HG02588 (cell line): ENCODE data around the gene CLDN22.
"Not testable (repeated sequence)": the region's sequence is repeated elsewhere in the genome, so short reads cannot be mapped to it uniquely, and the experiment has no call there.

Experiments used
- ATAC-seq: cut with Tn5 transposase; IDR thresholded peaks from one replicate; pipeline ENCODE4 v1.9.1; 2021; ENCODE audit warnings: mild to moderate bottlenecking, moderate library complexity; ENCODE audit not compliant: unreplicated experiment

The CLDN22 gene

GRCh38 chr4:183347566-183347965, 27.5 kb upstream of the CLDN22 start:
- ATAC-seq, result no peak

DNA sequence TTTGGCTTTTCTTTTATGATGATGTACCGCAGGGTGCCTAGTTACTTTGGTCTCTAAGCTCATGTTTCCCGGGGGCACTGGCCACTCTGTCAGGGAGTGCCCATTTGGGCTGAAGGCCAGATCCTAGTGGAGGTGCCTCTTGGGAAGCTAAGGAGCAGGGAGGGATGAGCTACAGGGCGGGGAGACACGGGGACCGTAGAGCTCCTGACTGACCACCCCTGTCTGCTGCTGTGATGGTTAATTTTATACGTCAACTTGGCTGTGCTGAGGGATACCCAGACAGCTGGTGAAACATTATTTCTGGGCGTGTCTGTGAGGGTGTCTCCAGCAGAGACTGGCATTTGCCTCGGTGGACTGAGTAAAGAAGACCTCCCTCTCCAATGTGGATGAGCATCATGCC, 27.1 kb upstream of the CLDN22 start:
- no peak for ATAC-seq

GRCh38 chr4:183345261-183345660, 25.2 kb upstream of the CLDN22 start:
- ATAC-seq, result no peak

DNA sequence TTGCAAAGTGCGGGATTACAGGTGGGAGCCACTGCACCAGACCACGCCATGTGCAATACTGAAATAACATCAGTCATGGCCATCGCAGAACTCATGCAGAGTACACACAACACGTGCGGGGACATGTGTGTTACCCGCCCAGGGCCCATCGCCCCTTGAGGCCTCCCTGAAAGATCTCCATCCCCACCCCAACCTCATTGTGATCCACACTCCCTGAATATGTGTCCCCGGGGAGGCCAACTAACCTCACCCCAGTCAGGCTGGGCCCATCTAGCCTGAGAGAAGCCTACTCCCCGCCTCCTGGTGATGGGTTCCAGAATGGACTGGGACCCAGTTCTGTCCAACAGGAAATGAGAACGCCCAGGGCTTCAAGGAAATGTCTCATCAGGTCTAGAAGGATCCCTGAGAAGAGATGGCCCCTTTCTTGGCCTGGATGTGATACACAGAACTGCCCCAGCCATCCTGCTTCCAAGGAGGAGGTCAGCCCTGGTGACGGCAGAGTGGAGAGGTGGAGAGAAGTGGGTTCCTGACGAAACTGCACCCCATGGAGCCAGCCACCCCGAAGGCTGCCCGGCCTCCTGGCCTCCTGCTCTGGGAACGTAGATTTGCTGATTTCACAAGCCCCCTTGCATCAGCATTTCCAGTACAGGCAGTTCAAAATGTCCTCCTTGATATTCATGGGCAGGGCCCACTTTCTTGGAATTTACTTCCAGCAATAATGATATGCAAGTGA, 24.6 kb upstream of the CLDN22 start:
- ATAC-seq, result no peak

GRCh38 chr4:183343730-183344129, 23.7 kb upstream of the CLDN22 start:
- ATAC-seq, result no peak

DNA sequence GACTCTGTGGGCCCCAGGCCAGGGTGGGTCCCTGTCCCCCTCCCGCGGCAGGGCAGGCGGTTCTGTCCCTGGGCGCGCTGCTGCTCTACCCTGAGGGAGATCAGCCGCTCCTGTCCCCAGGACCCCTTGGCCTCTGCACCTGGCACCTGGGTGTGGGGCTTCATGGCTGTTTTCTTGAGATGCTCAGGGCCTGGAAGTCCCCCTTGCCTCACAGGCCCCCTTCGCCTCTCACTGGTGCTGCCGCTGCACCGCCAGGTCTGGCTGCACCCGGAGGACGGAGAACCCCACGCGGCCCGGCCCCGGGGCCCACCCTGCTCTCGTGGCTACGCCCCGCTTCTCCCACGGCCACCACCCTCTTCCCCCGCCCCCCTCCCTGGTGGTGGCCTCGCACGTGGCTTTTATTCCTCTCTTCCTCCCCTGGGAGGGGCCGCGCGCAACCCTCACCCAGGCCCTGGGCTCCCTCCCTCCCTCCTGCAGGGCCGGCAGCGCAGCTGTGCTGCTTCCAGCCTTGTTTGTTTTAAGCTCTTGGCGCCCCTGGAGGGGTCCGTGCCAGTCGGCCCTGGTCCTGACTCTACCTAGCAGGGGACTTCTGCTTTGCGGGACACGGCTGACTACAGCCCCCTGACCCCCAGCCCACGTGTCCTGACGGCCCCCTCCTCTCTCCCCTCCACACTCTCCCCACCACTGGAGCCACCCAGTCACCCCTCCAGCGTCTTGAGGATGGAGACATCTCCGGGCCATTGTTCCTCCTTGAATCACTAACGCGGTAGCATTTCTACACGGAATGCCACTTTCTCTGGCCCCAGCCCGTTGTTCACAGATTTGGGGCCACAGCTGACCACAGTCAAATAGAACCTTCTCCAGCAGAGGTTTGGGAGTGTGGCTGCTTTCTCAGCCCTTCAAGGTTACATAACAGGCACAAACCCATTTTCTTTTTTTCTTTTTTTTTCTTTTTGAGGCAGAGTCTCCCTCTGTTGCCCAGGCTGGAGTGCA, 22.8 kb upstream of the CLDN22 start:
- no peak for ATAC-seq

- no peak for ATAC-seq
Observed at GRCh38 chr4:183337833-183338232, 17.8 kb upstream of the CLDN22 start.

- no peak for ATAC-seq
Observed at GRCh38 chr4:183337349-183337748, 17.3 kb upstream of the CLDN22 start.

- ATAC-seq, result no peak
Observed at GRCh38 chr4:183335369-183335940, 15.4 kb upstream of the CLDN22 start.

DNA sequence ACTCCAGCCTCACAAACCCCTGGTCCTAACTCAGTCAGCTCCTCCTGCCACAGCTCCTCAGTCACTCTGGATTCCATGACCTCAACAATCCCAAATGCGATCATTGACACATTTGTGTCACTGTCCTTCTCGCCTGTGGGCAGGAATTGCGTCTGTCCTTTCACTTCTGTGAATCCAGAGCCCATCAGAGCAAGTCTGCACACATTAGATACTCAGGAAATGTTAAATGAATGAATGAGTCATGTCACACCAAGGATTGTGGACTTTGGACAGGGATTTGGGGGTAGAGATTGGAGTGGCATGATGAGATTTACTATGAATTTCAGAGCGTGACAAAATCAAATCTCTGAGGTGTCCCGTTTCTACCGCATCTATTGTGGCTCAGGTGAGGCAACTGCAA, 13.9 kb upstream of the CLDN22 start:
- ATAC-seq, result no peak

DNA sequence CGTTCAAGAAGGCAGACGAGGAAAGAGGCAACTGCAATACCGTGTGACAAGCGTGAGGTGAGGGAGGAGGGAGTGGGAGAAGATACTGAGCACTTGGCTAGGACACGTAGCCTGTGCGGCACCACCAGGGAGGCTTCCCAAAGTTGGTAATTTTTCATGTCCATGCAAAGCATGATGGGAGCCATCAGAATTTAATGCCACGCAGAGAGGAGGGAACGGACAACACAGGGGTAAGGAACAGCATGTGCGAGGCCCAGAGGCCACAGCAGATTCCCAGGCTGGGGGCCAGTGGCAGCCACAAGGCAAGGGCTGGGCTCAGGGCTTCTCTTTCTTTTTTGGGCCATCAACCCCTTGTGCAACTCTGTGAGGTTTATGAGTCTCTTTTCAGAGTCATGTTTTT, 13.1 kb upstream of the CLDN22 start:
- no peak for ATAC-seq

DNA sequence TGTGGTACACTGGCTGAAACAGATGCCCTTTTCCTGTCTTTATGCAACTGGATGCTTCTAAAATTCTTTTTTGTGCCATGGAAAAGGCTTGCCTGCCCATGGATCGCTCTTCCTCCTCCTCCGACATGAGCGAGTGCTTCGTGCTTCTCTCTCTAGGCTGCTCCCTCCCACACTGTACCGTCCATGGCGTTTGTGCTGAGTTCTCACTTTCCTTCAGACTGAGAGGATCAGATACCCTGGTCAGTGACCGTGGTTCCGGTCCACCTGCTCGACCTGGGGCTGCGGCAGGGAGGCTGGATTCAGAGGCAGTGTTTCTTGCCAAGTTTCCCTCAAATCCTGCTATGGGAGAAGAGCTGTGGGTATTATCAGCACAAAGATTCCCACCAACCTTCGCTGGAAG, 12.4 kb upstream of the CLDN22 start:
- no peak for ATAC-seq

- ATAC-seq, result no peak
Observed at GRCh38 chr4:183330841-183331240, 10.8 kb upstream of the CLDN22 start.

- no peak for ATAC-seq
Observed at GRCh38 chr4:183329954-183330742, 10.1 kb upstream of the CLDN22 start.

- no peak for ATAC-seq
Observed at GRCh38 chr4:183329244-183329643, 9.2 kb upstream of the CLDN22 start.

DNA sequence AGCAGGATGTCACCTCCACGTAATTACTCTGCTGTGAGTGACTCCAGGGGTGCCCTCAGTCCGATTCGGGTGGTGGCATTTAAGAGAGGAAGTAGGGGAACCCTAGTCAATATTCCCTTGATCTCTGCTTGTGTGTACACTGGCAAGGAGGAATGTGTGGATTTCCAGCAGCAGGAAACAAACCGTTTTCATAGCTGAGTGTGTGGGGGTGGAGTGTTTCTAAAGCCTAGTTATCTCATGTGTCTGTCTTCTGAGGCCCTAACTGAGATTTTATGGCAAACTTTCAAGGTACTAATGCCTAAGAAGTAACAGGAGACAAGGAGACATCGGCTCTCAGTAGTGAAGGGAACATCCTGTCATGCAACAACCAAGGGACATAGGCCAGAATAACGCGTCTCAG, 8.8 kb upstream of the CLDN22 start:
- ATAC-seq, result no peak

DNA sequence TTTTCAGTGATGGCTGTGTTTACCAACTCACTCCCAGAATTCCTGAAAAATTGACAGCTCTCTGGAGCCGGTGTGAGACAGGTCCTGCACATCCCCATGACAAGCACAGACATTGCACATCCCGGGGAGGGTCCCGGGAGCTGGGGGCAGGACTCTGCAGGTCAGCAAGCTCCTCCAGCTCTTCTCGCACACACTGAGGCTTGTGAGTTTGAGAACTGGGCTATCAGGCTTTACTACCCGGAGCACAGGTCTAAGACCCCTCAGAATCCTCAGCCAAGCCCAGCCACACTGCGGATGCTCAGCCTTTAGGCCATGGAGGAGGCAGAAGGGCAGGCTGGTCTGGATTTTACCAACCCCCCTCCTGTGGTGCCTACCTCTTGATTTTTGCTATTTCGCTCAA, 7.8 kb upstream of the CLDN22 start:
- ATAC-seq, result no peak

DNA sequence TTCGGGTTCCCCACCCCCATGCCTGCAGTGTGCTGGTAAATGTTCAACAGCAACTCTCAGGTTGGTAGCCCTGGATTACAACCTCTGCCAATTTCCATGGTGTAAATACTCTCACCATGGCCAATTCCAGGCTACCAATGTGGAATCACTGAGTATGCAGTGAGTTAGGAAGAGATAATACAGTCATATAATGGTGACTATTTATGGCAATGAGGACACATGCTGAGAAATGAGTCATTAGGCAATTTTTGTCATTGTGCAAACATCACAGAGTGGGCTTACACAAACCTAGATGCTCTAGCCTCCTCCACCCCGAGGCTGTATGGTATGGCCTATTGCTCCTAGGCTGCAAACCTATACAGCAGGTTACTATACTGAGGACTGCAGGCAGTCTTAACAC, 6.8 kb upstream of the CLDN22 start:
- ATAC-seq, result no peak

DNA sequence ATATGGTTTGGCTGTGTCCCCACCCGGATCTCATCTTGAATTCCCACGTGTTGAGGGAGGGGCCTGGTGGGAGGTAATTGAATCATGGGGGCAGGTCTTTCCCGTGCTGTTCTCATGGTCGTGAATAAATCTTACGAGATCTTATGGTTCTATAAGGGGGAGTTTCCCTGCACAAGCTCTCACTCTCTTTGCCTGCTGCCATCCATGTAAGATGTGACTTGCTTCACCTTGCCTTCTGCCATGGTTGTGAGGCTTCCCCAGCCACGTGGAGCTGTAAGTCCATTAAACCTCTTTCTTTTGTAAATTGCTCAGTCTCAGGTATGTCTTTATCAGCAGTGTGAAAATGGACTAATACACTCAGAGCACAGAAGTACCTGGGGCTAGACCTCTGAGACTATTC, 6.3 kb upstream of the CLDN22 start:
- not testable (repeated sequence) for ATAC-seq

- ATAC-seq, result no peak
Observed at GRCh38 chr4:183324619-183325018, 4.5 kb upstream of the CLDN22 start.

GRCh38 chr4:183324056-183324455, 4.0 kb upstream of the CLDN22 start:
- ATAC-seq, result not testable (repeated sequence)
